ENCODE measurements around the gene CRYL1. TPM values are rescaled to one million over a fixed set of nuclear protein-coding genes. Genes with fewer than 3 reads are reported as not detected.

CRYL1 gene
- total RNA-seq, 1 experiment from 2014 or later: 3.7 TPM

GRCh38 chr13:20359335-20359734 lies 166.3 kb downstream of the CRYL1 start:
- Histone ChIP-seq H2AFZ (ENCODE audit: low read length) (no peak overlapping the region), H3K56ac (ENCODE audit: insufficient read length, low read depth, low read length) (no peak overlapping the region), H4K8ac (replicated peaks; ENCODE audit: insufficient read length, low read depth, low read length) (no peak overlapping the region), H3K79me1 (ENCODE audit: insufficient read depth, low read depth, low read length, poor library complexity, severe bottlenecking) (no peaks in the 10 kb centered on the region), H3K4me2 (ENCODE audit: insufficient read depth, insufficient read length, low read length) (no peak overlapping the region), H4K91ac (ENCODE audit: insufficient read length, low read depth, low read length) (no peak overlapping the region), H4K5ac (ENCODE audit: insufficient read length, low read depth, low read length) (no peak overlapping the region), H3K79me2 (ENCODE audit: insufficient read depth, low read length) (no peaks in the 10 kb centered on the region), H3K18ac (ENCODE audit: insufficient read length, low read depth, low read length) (no peak overlapping the region), H2BK120ac (ENCODE audit: low read depth, low read length, poor library complexity, severe bottlenecking) (no peak overlapping the region), H3K27me3 (ENCODE audit: insufficient read depth, low read length) (peaks cover 10% of the 10 kb centered on the region; the same call in 1 of the 2 replicates), H3K23ac (ENCODE audit: insufficient read length, low read depth, low read length) (no peak overlapping the region), H3K4ac (ENCODE audit: low read depth, low read length) (no peak overlapping the region), H4K20me1 (ENCODE audit: control insufficient read depth, insufficient read depth, insufficient read length) (no peaks in the 10 kb centered on the region), H3T11ph (ENCODE audit: low read length) (no peak overlapping the region), H2BK20ac (ENCODE audit: low read depth, low read length, poor library complexity, severe bottlenecking) (no peak overlapping the region), H2BK15ac (ENCODE audit: low read depth, low read length) (no peak overlapping the region), H2AK5ac (ENCODE audit: insufficient read length, low read length) (no peak overlapping the region), H3K23me2 (ENCODE audit: insufficient read length, low read depth, low read length, poor library complexity, severe bottlenecking) (no peaks in the 10 kb centered on the region), H2BK5ac (ENCODE audit: insufficient read length, low read length) (no peak overlapping the region), H3K14ac (ENCODE audit: insufficient read depth, low read length) (no peak overlapping the region), H3K9ac (ENCODE audit: extremely low read depth, insufficient read length, low read length) (no peak overlapping the region), H3K4me1 (ENCODE audit: insufficient read depth, low read length) (no peaks in the 10 kb centered on the region; the same call in 1 of the 2 replicates), H3K27ac (ENCODE audit: insufficient read length, low read depth, low read length) (no peak overlapping the region), H2BK12ac (ENCODE audit: insufficient read length, low read depth, low read length) (no peak overlapping the region), H3K9me3 (ENCODE audit: control insufficient read depth, low read depth, low read length) (no peaks in the 10 kb centered on the region)
- H3K9me3 Mint-ChIP-seq: no peaks in the 10 kb centered on the region; a peak in 1 of 5 replicates
- no peak for TF ChIP-seq CTCF (conservative IDR thresholded peaks at IDR 0.05)
- H3K36me3 Mint-ChIP-seq (ENCODE audit: insufficient read depth in 1 of 3, low read depth in 3 of 3): no peaks in the 10 kb centered on the region
- peaks cover 12 to 15% of the 10 kb centered on the region in 2 experiments for H3K4me1 Mint-ChIP-seq
- no CpG with 5 or more reads among the region's 5 CpGs for WGBS (ENCODE audit: extremely low coverage, insufficient read length, low lambda C conversion rate)
- no peak overlapping the region for H3K27ac Mint-ChIP-seq
- DNase-seq: no peak
- H3K27me3 Mint-ChIP-seq (ENCODE audit: low read depth): peaks cover 76% of the 10 kb centered on the region
- H3K4me3 Mint-ChIP-seq: no peak overlapping the region
